NK-92 (cell line): ENCODE results near the gene CLCNKA.

Experiments
- DNase-seq: peaks from one replicate; lab custom pipeline; 2025; ENCODE audit not compliant: unreplicated experiment; lab: John Stamatoyannopoulos, UW

Gene CLCNKA

DNA sequence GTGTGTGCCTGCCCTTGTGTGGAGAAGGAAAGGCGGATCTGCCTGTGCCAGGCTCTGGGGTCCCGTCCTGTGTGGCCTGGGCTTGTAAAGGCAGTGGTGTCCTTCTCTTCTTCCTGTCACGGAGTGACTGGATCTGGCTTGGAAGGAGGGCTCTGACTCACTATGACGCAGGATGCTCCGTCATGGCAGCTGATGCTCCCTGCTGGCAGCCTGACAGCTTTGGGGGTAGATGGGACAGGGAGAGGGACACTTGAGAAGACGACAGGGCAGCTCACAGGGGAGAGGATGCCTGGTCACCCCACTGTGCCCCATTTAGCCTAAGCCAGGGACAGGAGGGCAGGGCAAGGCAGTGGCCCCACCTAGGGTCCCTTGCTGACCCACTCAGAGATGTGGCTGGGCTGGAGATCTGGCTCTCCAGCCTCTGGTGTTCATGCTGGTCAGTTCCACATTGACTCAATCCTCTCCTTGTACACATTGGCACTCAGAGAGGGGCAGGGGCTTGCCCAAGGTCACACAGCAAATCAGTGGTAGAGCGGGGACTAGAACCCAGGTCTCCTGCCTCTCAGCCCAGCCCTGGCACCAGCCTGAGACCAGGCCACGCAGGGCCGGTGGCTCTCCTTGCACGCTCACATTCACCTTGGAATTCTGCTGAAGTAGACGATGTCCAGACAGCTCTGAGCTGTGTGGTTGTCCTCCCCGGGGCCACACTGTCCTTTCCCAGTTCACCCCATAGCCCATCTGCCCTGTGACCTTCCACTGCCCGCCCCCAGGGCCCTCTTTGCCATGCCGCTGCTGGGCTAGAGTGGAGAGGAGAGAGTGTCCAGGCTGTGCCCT lies 54.4 kb downstream of the CLCNKA start:
- DNase-seq: no peak

GRCh38 chr1:16076865-16077238 lies 55.0 kb downstream of the CLCNKA start:
- no peak for DNase-seq

DNA sequence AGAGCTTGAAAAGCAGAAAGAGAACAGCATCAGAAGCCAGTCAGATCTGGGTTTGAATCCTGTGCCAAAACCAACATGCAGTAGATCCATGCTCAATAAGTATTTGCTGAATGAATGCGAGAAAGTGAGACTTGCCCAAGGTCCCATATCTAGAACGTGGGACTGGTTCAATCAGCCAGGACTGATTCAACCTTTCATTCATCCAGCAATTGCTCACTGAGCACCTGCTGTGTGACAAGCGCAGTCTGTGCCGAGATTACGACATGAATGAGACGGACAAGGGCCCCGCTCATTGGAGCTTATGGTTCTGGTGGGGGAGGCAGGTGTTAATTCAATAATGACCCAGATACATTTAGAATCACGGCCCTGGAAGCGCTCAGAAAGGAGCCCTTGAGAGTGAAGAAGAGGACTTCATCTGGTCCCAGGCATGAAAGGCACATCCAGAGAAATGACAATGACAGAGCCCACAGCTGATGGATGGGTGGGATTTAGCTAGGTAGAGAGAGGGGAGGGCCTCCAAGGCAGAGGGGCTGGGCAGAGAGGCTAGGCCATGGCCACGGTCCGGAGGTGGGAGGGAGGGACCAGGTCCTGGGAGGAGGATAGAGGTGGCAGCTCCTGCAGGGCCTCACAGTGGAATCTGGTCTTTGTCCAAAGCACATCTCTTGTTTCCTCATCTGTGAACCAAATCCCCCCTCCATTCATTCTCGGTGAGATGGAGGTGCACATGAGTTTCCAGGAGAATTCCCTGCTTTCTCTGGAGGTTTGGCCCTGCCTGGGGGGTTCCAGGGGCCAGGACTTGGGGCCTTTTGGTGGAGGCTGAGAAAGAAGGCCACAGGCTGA lies 55.8 kb downstream of the CLCNKA start:
- no peak for DNase-seq

DNA sequence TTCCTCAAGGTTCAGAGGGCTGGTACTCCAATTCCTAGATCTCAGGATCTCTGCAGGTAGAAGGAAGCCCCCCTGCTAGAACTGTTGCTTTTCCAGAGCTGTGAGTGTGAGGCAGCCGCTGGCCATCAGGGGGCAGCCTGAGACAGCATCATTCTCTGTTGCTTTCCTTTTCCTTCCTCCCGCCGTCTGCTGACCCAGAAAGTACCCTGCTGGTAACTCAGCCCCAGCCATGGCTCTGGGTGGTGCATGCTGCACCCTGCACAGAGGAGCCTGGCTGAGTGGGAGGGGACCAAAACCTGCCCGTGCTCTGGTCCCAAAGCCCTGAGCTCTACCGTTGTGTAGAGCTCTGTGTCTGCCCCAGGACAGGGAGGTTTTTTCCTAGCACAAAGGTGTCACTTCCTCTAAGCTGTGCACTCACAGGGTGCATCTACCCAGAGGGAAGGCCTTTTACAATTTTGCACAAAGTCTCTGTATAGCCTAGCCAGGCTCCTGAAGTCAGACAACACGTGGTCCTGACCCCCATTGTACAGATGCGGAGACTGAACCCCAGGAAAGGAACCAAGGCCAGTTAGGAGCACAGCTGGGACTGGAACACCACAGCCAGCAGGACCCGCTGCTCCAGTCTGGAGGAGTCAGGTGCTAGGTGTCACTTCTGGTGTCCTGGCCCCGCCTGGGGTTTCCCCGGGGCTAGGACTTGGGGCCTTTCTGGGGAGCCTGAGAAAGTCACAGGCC lies 57.3 kb downstream of the CLCNKA start:
- no peak for DNase-seq

- no peak for DNase-seq
Observed at GRCh38 chr1:16080422-16081150, 58.8 kb downstream of the CLCNKA start.

DNA sequence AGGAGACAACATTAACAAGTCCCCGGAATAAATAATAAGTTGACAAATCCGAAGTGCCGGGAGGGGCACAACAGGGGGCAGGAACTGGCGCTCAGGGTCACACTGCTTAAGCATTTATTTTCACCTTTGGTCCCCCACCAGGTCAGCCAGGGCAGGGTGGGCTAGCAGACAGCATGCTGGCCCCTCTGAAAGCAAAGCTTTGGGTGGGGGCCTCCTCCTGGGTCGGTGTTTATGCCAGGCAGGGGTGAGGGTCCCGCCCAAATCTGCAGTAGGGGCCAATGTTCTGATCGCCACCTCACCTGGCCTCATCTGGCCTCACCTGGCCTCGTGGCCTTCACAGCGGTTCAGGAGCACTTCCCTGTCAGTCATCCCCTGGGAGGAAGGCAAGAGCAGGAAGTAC lies 59.8 kb downstream of the CLCNKA start:
- no peak for DNase-seq

- no peak for DNase-seq
Observed at GRCh38 chr1:16082283-16083038, 60.6 kb downstream of the CLCNKA start.

DNA sequence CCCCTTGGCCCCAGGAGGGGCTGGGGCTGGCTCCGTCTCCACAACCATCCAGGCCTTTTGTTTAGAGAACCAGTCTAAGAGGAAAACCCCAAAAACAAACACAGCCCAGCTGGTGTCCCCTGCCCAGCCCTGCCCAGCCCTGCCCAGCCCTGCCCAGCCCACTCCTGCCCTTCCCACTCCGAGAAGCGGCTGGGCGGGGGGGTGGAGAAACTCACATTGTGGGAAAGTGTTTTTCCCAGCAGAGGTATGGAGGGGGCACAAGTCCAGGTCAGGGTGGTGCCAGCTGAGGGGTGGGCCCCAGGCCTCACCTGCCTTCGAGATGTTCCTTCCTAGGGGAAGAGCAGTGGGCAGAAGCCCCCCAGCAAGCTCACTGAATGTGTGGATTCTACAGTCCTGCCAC lies 61.6 kb downstream of the CLCNKA start:
- DNase-seq: no peak
